ENCODE results near the gene TRAF7.

The TRAF7 gene

GRCh38 chr16:2147981-2148671 is 7.5 kb upstream of the TRAF7 start, which contains the start of gene RAB26:
Gene RAB26, plus strand, starts transcription at chr16:2148625. Its CDS starts 159 bp downstream, at chr16:2148784.
- no peak for DNase-seq (ENCODE audit: low read depth)

- no peak for DNase-seq (ENCODE audit: low read depth)
Observed at GRCh38 chr16:2148714-2149629, 6.6 kb upstream of the TRAF7 start.

- DNase-seq (ENCODE audit: low read depth), result no peak
Observed at GRCh38 chr16:2149630-2150417, 5.8 kb upstream of the TRAF7 start.

- no peak for DNase-seq (ENCODE audit: low read depth)
Observed at GRCh38 chr16:2150418-2151187, 5.0 kb upstream of the TRAF7 start.

- DNase-seq (ENCODE audit: low read depth), result no peak
Observed at GRCh38 chr16:2151188-2152091, 4.1 kb upstream of the TRAF7 start.

- DNase-seq (ENCODE audit: low read depth), result no peak
Observed at GRCh38 chr16:2152695-2153506, 2.7 kb upstream of the TRAF7 start.

- no peak for DNase-seq (ENCODE audit: low read depth)
Observed at GRCh38 chr16:2154533-2155090, 970 bp upstream of the TRAF7 start.

- DNase-seq (ENCODE audit: low read depth), result no peak
Observed at GRCh38 chr16:2155977-2156848, 631 bp downstream of the TRAF7 start.

GRCh38 chr16:2156849-2157224 is 1.3 kb downstream of the TRAF7 start:
- DNase-seq (ENCODE audit: low read depth), result no peak

- no peak for DNase-seq (ENCODE audit: low read depth)
Observed at GRCh38 chr16:2157480-2158261, 2.1 kb downstream of the TRAF7 start.

GRCh38 chr16:2158262-2158638 is 2.7 kb downstream of the TRAF7 start:
- DNase-seq (ENCODE audit: low read depth), result no peak

- no peak for DNase-seq (ENCODE audit: low read depth)
Observed at GRCh38 chr16:2159175-2159838, 3.7 kb downstream of the TRAF7 start.

GRCh38 chr16:2160915-2161551 is 5.5 kb downstream of the TRAF7 start:
- DNase-seq (ENCODE audit: low read depth), result no peak

GRCh38 chr16:2161911-2162310 is 6.3 kb downstream of the TRAF7 start:
- no peak for DNase-seq (ENCODE audit: low read depth)

- no peak for DNase-seq (ENCODE audit: low read depth)
Observed at GRCh38 chr16:2162676-2163118, 7.1 kb downstream of the TRAF7 start.

- no peak for DNase-seq (ENCODE audit: low read depth)
Observed at GRCh38 chr16:2163211-2163881, 7.8 kb downstream of the TRAF7 start.
